Amniotic epithelial cell (primary cell): ENCODE data around the gene ARHGAP42.

Source experiments
- DNase-seq: peaks from one replicate; pipeline ENCODE4 v3.0.0-alpha.2; 2010; ENCODE audit warnings: low read depth

ARHGAP42 gene

GRCh38 chr11:100833276-100833675 is 146.2 kb downstream of the ARHGAP42 start:
- no peak for DNase-seq

- DNase-seq = no peak
Measured at GRCh38 chr11:100835854-100836253, 148.8 kb downstream of the ARHGAP42 start.

- DNase-seq = no peak
Measured at GRCh38 chr11:100837311-100837710, 150.2 kb downstream of the ARHGAP42 start.

- DNase-seq = no peak
Measured at GRCh38 chr11:100841711-100842407, 154.8 kb downstream of the ARHGAP42 start.

- peak; percentile 51 for DNase-seq
Measured at GRCh38 chr11:100847696-100848216, 160.7 kb downstream of the ARHGAP42 start.

- peak; percentile 75 for DNase-seq
Measured at GRCh38 chr11:100849009-100849900, 162.2 kb downstream of the ARHGAP42 start.

GRCh38 chr11:100849901-100850235 is 162.8 kb downstream of the ARHGAP42 start:
- DNase-seq = no peak

GRCh38 chr11:100851147-100851546 is 164.1 kb downstream of the ARHGAP42 start:
- DNase-seq = no peak

GRCh38 chr11:100851584-100852152 is 164.6 kb downstream of the ARHGAP42 start:
- DNase-seq = no peak

- peak; percentile 63 for DNase-seq
Measured at GRCh38 chr11:100855466-100856067, 168.5 kb downstream of the ARHGAP42 start.

GRCh38 chr11:100857236-100858005 is 170.3 kb downstream of the ARHGAP42 start:
- DNase-seq = peak; percentile 19

- no peak for DNase-seq
Measured at GRCh38 chr11:100860318-100861155, 173.4 kb downstream of the ARHGAP42 start.

GRCh38 chr11:100861212-100861611 is 174.1 kb downstream of the ARHGAP42 start:
- DNase-seq = no peak

GRCh38 chr11:100863080-100863581 is 176.0 kb downstream of the ARHGAP42 start:
- DNase-seq = peak; percentile 95

- DNase-seq = no peak
Measured at GRCh38 chr11:100865443-100866065, 178.5 kb downstream of the ARHGAP42 start.

GRCh38 chr11:100866453-100866852 is 179.4 kb downstream of the ARHGAP42 start:
- no peak for DNase-seq

- no peak for DNase-seq
Measured at GRCh38 chr11:100867606-100868005, 180.5 kb downstream of the ARHGAP42 start.

GRCh38 chr11:100869328-100869727 is 182.2 kb downstream of the ARHGAP42 start:
- no peak for DNase-seq

GRCh38 chr11:100870138-100870537 is 183.1 kb downstream of the ARHGAP42 start:
- DNase-seq = peak; percentile 70
